ENCODE measurements around the gene MS4A15.

GRCh38 chr11:60774726-60775125 lies 18.1 kb downstream of the MS4A15 start:
- TF ChIP-seq THRA (IDR thresholded peaks at IDR 0.05), result no peak
- TF ChIP-seq, protein P1, sequence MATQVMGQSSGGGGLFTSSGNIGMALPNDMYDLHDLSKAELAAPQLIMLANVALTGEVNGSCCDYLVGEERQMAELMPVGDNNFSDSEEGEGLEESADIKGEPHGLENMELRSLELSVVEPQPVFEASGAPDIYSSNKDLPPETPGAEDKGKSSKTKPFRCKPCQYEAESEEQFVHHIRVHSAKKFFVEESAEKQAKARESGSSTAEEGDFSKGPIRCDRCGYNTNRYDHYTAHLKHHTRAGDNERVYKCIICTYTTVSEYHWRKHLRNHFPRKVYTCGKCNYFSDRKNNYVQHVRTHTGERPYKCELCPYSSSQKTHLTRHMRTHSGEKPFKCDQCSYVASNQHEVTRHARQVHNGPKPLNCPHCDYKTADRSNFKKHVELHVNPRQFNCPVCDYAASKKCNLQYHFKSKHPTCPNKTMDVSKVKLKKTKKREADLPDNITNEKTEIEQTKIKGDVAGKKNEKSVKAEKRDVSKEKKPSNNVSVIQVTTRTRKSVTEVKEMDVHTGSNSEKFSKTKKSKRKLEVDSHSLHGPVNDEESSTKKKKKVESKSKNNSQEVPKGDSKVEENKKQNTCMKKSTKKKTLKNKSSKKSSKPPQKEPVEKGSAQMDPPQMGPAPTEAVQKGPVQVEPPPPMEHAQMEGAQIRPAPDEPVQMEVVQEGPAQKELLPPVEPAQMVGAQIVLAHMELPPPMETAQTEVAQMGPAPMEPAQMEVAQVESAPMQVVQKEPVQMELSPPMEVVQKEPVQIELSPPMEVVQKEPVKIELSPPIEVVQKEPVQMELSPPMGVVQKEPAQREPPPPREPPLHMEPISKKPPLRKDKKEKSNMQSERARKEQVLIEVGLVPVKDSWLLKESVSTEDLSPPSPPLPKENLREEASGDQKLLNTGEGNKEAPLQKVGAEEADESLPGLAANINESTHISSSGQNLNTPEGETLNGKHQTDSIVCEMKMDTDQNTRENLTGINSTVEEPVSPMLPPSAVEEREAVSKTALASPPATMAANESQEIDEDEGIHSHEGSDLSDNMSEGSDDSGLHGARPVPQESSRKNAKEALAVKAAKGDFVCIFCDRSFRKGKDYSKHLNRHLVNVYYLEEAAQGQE (IDR thresholded peaks at IDR 0.05; ENCODE audit: borderline replicate concordance), result no peak
- TF ChIP-seq, protein P1 (CRISPR knock-in tag; IDR thresholded peaks at IDR 0.05; ENCODE audit: low read depth), result no peak
- TF ChIP-seq ZFX (CRISPR knock-in tag; IDR thresholded peaks at IDR 0.05), result no peak
- TF ChIP-seq CREB1 (IDR thresholded peaks at IDR 0.05), result no peak
- no peak for TF ChIP-seq CREB1 (CRISPR knock-in tag; IDR thresholded peaks at IDR 0.05)
- TF ChIP-seq, protein P2, sequence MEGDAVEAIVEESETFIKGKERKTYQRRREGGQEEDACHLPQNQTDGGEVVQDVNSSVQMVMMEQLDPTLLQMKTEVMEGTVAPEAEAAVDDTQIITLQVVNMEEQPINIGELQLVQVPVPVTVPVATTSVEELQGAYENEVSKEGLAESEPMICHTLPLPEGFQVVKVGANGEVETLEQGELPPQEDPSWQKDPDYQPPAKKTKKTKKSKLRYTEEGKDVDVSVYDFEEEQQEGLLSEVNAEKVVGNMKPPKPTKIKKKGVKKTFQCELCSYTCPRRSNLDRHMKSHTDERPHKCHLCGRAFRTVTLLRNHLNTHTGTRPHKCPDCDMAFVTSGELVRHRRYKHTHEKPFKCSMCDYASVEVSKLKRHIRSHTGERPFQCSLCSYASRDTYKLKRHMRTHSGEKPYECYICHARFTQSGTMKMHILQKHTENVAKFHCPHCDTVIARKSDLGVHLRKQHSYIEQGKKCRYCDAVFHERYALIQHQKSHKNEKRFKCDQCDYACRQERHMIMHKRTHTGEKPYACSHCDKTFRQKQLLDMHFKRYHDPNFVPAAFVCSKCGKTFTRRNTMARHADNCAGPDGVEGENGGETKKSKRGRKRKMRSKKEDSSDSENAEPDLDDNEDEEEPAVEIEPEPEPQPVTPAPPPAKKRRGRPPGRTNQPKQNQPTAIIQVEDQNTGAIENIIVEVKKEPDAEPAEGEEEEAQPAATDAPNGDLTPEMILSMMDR (IDR thresholded peaks at IDR 0.05 in 2 of 3, conservative IDR thresholded peaks at IDR 0.05 in 1 of 3; ENCODE audit: insufficient read depth in 2 of 3, low read depth in 1 of 3, low read length in 3 of 3), result no peak
- TF ChIP-seq YY1 (IDR thresholded peaks at IDR 0.05; ENCODE audit: borderline replicate concordance in 1 of 3, control insufficient read depth in 1 of 3, extremely low read depth in 1 of 3, insufficient read depth in 3 of 3, insufficient read length in 1 of 3, insufficient replicate concordance in 2 of 3, low read depth in 1 of 3, low read length in 2 of 3), result no peak
- TF ChIP-seq, protein P3, sequence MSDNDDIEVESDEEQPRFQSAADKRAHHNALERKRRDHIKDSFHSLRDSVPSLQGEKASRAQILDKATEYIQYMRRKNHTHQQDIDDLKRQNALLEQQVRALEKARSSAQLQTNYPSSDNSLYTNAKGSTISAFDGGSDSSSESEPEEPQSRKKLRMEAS (CRISPR knock-in tag; IDR thresholded peaks at IDR 0.05), result no peak
- no peak for TF ChIP-seq ZNF277 (CRISPR knock-in tag; IDR thresholded peaks at IDR 0.05; ENCODE audit: borderline replicate concordance)
- TF ChIP-seq ERF (CRISPR knock-in tag; IDR thresholded peaks at IDR 0.05), result no peak
- no peak for TF ChIP-seq SP2 (IDR thresholded peaks at IDR 0.05; ENCODE audit: extremely low read depth, low read depth, low read length, poor library complexity, severe bottlenecking)
- no peak for TF ChIP-seq RCOR1 (IDR thresholded peaks at IDR 0.05; ENCODE audit: borderline replicate concordance in 1 of 2, low read depth in 2 of 2, low read length in 2 of 2)
- no peak for TF ChIP-seq CHD2 (IDR thresholded peaks at IDR 0.05; ENCODE audit: low read depth, low read length)
- no peak for TF ChIP-seq SIRT6 (IDR thresholded peaks at IDR 0.05; ENCODE audit: low read depth, low read length)

All from K562 (cell line).